GM18951 (cell line): ENCODE data around the gene THSD4.

Experiments used
- POLR2A ChIP-seq: IDR thresholded peaks from 4 replicates; pipeline ENCODE4 v1.6.1; 2011; ENCODE audit warnings: mild to moderate bottlenecking; ENCODE audit not compliant: insufficient read length, insufficient read depth; ENCODE audit errors: extremely low read depth
- in situ Hi-C: fragments of 300-500 bp; cut with MboI; formaldehyde crosslinking; loops from one replicate; pipeline ENCODE4 v1.12.0; 2022; ENCODE audit warnings: low sequenced_read_pairs, mixed read lengths, inconsistent platforms; ENCODE audit not compliant: unreplicated experiment

The THSD4 gene

DNA sequence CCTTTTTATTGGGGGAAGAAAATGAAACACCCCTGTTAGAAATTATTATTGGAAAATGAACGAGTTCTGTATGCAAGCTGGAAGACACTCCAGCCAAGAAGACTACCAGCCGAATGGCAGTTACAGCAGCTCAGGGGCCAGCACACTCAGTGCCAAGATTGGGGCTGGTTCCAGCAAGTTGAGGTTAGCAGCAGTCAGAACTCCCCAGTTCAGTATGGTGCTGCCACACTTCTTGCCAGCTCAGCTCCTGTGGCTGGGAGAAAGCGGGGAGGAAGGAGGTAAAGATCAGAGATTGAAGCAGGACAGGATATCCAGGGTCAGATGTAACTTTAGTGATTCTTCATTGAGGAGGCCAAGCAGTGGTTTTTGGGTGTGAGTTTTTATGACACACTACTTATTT is 414.8 kb downstream of the THSD4 start:
- TF ChIP-seq POLR2A = no peak
- in situ Hi-C loops = no loop called here

- in situ Hi-C loops = no loop called here
- TF ChIP-seq POLR2A = no peak
Measured at GRCh38 chr15:71532994-71533393, 417.7 kb downstream of the THSD4 start.

DNA sequence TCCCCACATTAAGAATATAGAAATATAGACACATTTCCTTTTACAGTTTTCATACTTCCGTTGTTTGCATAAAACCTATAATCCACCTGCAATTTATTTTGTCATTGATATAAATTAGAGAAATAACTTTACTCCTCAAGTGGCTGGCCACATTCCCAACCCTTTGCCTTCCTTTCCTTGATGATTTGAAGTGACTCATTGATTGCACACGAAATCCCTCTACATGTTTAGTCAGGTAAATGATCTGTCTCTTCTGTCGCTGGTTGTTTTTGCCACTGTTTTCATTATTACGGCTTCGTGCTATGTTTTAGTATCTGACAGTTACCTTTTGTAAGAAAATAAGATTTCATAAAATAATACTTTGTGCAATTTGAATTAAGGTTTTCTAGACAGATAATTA is 422.9 kb downstream of the THSD4 start:
- TF ChIP-seq POLR2A = no peak
- in situ Hi-C loops = no loop called here

- in situ Hi-C loops = no loop called here
- no peak for TF ChIP-seq POLR2A
Measured at GRCh38 chr15:71541746-71542145, 426.5 kb downstream of the THSD4 start.

GRCh38 chr15:71542836-71543235 is 427.6 kb downstream of the THSD4 start:
- TF ChIP-seq POLR2A = no peak
- in situ Hi-C loops = no loop called here

GRCh38 chr15:71543413-71543812 is 428.1 kb downstream of the THSD4 start:
- in situ Hi-C loops = no loop called here
- TF ChIP-seq POLR2A = no peak

DNA sequence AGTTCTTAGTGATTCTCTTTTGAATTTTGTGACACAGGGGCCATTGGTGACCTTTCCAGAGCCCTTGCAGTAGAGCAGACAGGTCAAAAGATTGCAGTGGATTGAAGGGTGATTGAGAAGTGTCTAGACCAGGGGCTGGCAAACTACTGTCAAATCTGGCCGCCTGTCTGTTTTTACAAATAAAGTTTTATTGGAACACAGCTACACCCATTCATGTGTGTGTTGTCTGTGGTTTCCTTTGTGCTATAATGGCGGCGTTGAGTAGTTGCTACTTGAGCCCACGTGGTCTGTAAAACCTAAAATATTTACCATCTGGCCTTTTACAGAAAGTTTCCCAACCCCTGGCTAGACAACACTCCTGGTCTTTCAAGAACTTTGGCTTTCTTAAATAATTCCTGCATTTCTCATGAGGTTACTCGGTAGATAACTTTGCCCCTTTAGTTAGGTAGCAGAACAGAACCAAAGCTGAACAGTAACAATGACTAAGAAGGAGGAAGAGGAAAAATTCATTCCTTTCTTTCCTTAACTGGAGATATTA is 430.0 kb downstream of the THSD4 start:
- no peak for TF ChIP-seq POLR2A
- in situ Hi-C loops = no loop called here

DNA sequence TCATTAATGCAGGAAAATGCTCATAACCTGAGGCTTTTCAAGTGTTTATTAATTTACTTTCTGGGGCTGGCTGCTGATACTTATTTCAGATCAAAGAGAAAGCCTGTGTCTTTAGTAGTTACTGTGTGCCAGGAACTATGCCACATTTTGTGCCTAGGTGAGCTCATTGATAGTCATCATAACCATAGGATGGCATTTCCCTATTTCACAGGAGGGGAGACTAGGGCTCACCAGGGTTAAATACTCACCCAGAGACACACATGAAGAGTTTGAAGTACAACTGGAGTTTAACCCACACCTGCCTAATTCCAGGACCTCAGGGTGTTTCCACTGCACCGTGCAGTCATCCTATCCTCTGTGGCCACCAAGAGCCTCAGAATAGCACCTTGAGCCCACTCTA is 430.7 kb downstream of the THSD4 start:
- in situ Hi-C loops = no loop called here
- TF ChIP-seq POLR2A = no peak

- no peak for TF ChIP-seq POLR2A
- in situ Hi-C loops = no loop called here
Measured at GRCh38 chr15:71547011-71547410, 431.7 kb downstream of the THSD4 start.

GRCh38 chr15:71548401-71548807 is 433.1 kb downstream of the THSD4 start:
- no peak for TF ChIP-seq POLR2A
- in situ Hi-C loops = no loop called here

DNA sequence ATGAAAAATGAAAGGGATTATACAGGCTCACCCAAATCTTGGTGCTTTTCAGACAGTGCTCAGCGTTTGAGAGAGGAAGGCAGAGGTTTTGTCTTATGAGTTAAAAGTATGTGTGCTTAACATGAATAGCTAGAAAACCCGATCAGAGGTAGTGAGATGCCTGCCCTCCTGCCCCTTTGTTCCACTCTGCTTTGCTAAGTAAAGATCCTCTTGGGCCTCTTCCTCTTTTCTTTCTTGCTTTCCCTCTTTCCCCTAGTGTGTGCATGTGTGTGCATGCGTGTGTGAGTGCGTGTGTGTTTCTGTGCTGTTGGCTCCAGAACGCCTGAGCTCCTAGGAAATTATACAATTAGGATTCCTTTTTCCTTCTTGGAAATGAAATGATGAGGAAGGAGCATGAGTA is 433.8 kb downstream of the THSD4 start:
- in situ Hi-C loops = no loop called here
- TF ChIP-seq POLR2A = no peak

DNA sequence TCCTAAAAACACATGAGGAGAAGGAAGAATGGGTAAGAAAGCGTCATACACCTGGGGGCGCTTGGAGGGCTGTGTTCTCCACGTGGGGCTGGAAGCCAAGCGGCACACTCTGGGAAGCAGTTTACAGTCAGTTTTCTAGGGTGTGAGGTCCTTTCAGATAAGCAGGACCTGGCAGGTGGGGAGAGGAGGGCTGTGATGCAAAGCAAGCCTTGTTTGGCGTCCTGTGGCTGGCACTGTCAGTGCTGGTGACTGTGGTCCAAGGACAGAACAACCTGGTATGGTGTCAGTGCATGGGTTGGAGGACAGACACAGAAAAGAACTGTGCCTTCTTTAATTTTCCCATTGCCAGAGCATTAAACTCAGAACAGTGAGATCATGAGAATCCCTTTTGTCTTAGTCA is 434.4 kb downstream of the THSD4 start:
- in situ Hi-C loops = no loop called here

GRCh38 chr15:71551566-71551965 is 436.3 kb downstream of the THSD4 start:
- in situ Hi-C loops = no loop called here
- no peak for TF ChIP-seq POLR2A

More for the DNA sequence above, 434.4 kb downstream of the THSD4 start:
- TF ChIP-seq POLR2A = no peak

DNA sequence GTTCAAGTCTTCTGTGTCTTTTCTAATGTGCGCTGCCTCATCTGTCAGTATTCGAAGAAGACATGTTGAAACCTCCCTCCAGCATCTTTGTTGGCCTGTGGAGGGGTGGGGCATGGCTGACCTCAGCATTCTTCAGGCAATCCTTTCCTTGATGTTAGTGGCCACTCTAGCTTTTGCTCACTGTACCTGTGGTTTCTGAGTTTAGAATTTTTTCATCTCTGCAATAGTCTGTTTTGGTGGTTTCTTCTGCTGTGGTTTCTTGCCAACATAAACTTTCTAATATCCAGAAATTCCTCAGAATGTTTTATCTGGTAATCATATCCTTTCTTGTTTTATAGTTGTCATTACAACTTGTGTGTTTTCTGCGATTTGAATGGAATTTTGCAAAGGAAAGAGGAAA is 443.8 kb downstream of the THSD4 start:
- in situ Hi-C loops = no loop called here
- no peak for TF ChIP-seq POLR2A

GRCh38 chr15:71559616-71560015 is 444.3 kb downstream of the THSD4 start:
- in situ Hi-C loops = no loop called here
- no peak for TF ChIP-seq POLR2A

GRCh38 chr15:71562251-71562650 is 447.0 kb downstream of the THSD4 start:
- in situ Hi-C loops = no loop called here

DNA sequence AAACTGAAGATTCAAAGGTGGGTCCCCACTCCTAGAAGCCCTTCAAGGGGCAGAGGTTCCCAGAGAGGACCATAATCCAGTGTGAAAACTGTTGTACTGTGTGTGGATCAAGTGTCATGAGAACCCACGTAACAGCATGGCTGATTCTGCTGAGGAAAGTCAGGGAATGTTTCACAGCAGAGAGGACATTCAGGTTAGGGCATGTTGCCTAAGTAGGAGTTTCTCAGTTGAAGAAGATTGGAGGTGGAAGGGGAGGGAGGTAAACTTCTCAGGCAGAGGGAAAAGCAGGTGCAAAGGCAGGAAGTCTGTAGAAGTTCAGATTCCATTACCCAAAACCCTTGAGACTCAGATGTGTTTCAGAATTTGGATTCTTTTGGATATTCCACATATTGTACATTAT is 448.9 kb downstream of the THSD4 start:
- no peak for TF ChIP-seq POLR2A
- in situ Hi-C loops = no loop called here

More at GRCh38 chr15:71562251-71562650, 447.0 kb downstream of the THSD4 start:
- TF ChIP-seq POLR2A = no peak
